Neural cell (in vitro differentiated cells): ENCODE results near the gene FAM111B. TPM values are rescaled to one million over a fixed set of nuclear protein-coding genes. Genes with fewer than 3 reads are reported as not detected.
"Not testable (repeated sequence)": the region's sequence is repeated elsewhere in the genome, so short reads cannot be mapped to it uniquely, and the experiment has no call there.

Experiments
- H2AFZ ChIP-seq: fragments of 200-600, 300-800 bp; sonication (generic), shearing (Covaris generic); 2 replicates; pipeline ENCODE4 v1.6.0; 2014; ENCODE audit warnings: low read depth, mild to moderate bottlenecking, antibody characterized with exemption, low read length, moderate library complexity
- H3F3A ChIP-seq: fragments of 200-600 bp; shearing (Covaris generic); 2 replicates; pipeline ENCODE4 v1.6.1; 2016; ENCODE audit warnings: mild to moderate bottlenecking, moderate library complexity, mixed read lengths, antibody characterized with exemption, low read length; ENCODE audit not compliant: insufficient read depth, poor library complexity, severe bottlenecking
- H3K27ac ChIP-seq: fragments of 200-600, 300-800 bp; sonication (generic), shearing (Covaris generic); 2 replicates; pipeline ENCODE4 v1.5.1; 2014; ENCODE audit warnings: mild to moderate bottlenecking, low read length, moderate library complexity
- H3K27me3 ChIP-seq: fragments of 300-800, 200-600 bp; sonication (generic), shearing (Covaris generic); 2 replicates; pipeline ENCODE4 v1.6.0; 2014; ENCODE audit warnings: mild to moderate bottlenecking, low read depth, low read length, moderate library complexity; ENCODE audit not compliant: insufficient read depth
- H3K36me3 ChIP-seq: fragments of 300-800, 200-600 bp; sonication (generic), shearing (Covaris generic); 2 replicates; pipeline ENCODE4 v1.5.1; 2014; ENCODE audit warnings: mild to moderate bottlenecking, antibody characterized with exemption, low read length, moderate library complexity; ENCODE audit not compliant: insufficient read depth
- H3K4me2 ChIP-seq: fragments of 300-800, 200-600 bp; sonication (generic), shearing (Covaris generic); 2 replicates; pipeline ENCODE4 v1.6.0; 2014; ENCODE audit warnings: mild to moderate bottlenecking, low read length
- H3K4me3 ChIP-seq: fragments of 300-800, 200-600 bp; sonication (generic), shearing (Covaris generic); 2 replicates; pipeline ENCODE4 v1.5.1; 2014; ENCODE audit warnings: mild to moderate bottlenecking, low read length, moderate library complexity
- H3K79me2 ChIP-seq: fragments of 200-600 bp; shearing (Covaris generic); replicated peaks from 2 replicates; pipeline ENCODE4 v1.6.0; 2014; ENCODE audit warnings: mild to moderate bottlenecking, low read length, moderate library complexity; ENCODE audit not compliant: insufficient read depth
- H3K9ac ChIP-seq: fragments of 300-800, 200-600 bp; sonication (generic), shearing (Covaris generic); 2 replicates; pipeline ENCODE4 v1.6.1; 2016; ENCODE audit warnings: mild to moderate bottlenecking, low read length, mixed read lengths
- H3K9me2 ChIP-seq: fragments of 200-600 bp; shearing (Covaris generic); 2 replicates; pipeline ENCODE4 v1.6.1; 2016; ENCODE audit warnings: mild to moderate bottlenecking, low read length, mixed read lengths; ENCODE audit not compliant: insufficient read depth
- H3K9me3 ChIP-seq: fragments of 200-600, 300-800 bp; sonication (generic), shearing (Covaris generic); 2 replicates; pipeline ENCODE4 v1.6.1; 2016; ENCODE audit warnings: mild to moderate bottlenecking, mixed run types, low read length, moderate library complexity, mixed read lengths
- H4K20me1 ChIP-seq: fragments of 200-600 bp; shearing (Covaris generic); 2 replicates; pipeline ENCODE4 v1.6.1; 2016; ENCODE audit warnings: mild to moderate bottlenecking, mixed run types; ENCODE audit not compliant: insufficient read depth
- EP300 ChIP-seq: fragments of 450-650 bp; conservative IDR thresholded peaks from 2 replicates; pipeline ENCODE4 v1.6.1; 2014; ENCODE audit warnings: antibody characterized with exemption, mild to moderate bottlenecking, moderate library complexity; ENCODE audit not compliant: poor library complexity, severe bottlenecking
- EZH2 ChIP-seq: fragments of 200-600, 300-800 bp; shearing (Covaris generic), sonication (generic); IDR thresholded peaks from 2 replicates; pipeline ENCODE4 v1.6.1; 2014; ENCODE audit warnings: antibody characterized with exemption, low read length, borderline replicate concordance, mild to moderate bottlenecking; ENCODE audit not compliant: insufficient read depth, poor library complexity, severe bottlenecking
- MXI1 ChIP-seq: fragments of 450-650 bp; conservative IDR thresholded peaks from 2 replicates; pipeline ENCODE4 v1.6.1; 2014; ENCODE audit warnings: antibody characterized with exemption, mild to moderate bottlenecking; ENCODE audit not compliant: poor library complexity, severe bottlenecking
- POLR2AphosphoS5 ChIP-seq: IDR thresholded peaks from 2 replicates; pipeline ENCODE4 v1.6.1; 2012
- RAD21 ChIP-seq: fragments of 450-650 bp; conservative IDR thresholded peaks from 2 replicates; pipeline ENCODE4 v1.6.1; 2014; ENCODE audit warnings: antibody characterized with exemption, mild to moderate bottlenecking, moderate library complexity
- SMC3 ChIP-seq: fragments of 450-650 bp; conservative IDR thresholded peaks from 2 replicates; pipeline ENCODE4 v1.6.1; 2014; ENCODE audit warnings: antibody characterized with exemption, mild to moderate bottlenecking, moderate library complexity; ENCODE audit not compliant: poor library complexity
- TAF1 ChIP-seq: IDR thresholded peaks from 2 replicates; pipeline ENCODE4 v1.6.1; 2012; ENCODE audit warnings: low read depth
- polyA plus RNA-seq: library from polyadenylated mRNA; depleted of rRNA; stranded (reverse); fragments of >200 nt; gene quantifications from 2 replicates; pipeline ENCODE4 v1.2.3, GENCODE V29; 2014
- TF ChIP-seq, protein P1 (sequence below): fragments of 450-650 bp; IDR thresholded peaks from 2 replicates; pipeline ENCODE4 v1.5.1; 2014; ENCODE audit warnings: antibody characterized with exemption, mild to moderate bottlenecking, moderate library complexity; ENCODE audit not compliant: poor library complexity, severe bottlenecking
- TF ChIP-seq, protein P2 (sequence below): IDR thresholded peaks from 2 replicates; pipeline ENCODE4 v1.6.1; 2012; ENCODE audit warnings: borderline replicate concordance

Gene FAM111B
- polyA plus RNA-seq, 1 donor from 2014 or later: 1.2 TPM

DNA sequence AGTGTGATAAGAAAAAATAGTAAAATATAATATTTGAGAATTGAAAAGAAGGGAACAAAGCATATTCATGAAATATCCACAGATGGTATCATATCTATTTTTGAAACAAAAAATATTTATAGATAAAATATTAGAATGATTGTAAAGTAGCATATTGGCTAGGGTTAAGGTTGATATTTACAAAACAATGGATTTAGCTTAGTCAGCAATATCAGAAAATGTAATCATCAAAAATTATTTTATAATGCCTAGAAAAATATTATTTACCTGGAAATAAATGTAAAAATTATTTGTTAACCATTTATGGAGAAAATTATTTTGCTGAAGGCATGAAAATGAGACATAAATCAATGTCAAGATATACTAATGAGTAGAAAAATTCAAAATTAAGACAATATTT lies 12.8 kb downstream of the FAM111B start:
- peaks cover 7% of the 10 kb centered on the region for H3K9me3 ChIP-seq
- no peak overlapping the region for H3K4me3 ChIP-seq
- H3K36me3 ChIP-seq: no peaks in the 10 kb centered on the region
- H2AFZ ChIP-seq: no peak overlapping the region
- no peaks in the 10 kb centered on the region for H3K9me2 ChIP-seq
- no peak overlapping the region for H3K27ac ChIP-seq
- no peaks in the 10 kb centered on the region for H3K79me2 ChIP-seq
- H3K4me2 ChIP-seq: no peak overlapping the region
- H3F3A ChIP-seq: no peaks in the 10 kb centered on the region
- H3K27me3 ChIP-seq: no peaks in the 10 kb centered on the region
- no peak overlapping the region for H3K9ac ChIP-seq
- no peaks in the 10 kb centered on the region for H4K20me1 ChIP-seq
- TF ChIP-seq MXI1 (no peak), RAD21 (no peak), POLR2AphosphoS5 (no peak), EP300 (no peak), TAF1 (no peak), SMC3 (no peak), EZH2 (no peak)
- TF ChIP-seq, protein P1, sequence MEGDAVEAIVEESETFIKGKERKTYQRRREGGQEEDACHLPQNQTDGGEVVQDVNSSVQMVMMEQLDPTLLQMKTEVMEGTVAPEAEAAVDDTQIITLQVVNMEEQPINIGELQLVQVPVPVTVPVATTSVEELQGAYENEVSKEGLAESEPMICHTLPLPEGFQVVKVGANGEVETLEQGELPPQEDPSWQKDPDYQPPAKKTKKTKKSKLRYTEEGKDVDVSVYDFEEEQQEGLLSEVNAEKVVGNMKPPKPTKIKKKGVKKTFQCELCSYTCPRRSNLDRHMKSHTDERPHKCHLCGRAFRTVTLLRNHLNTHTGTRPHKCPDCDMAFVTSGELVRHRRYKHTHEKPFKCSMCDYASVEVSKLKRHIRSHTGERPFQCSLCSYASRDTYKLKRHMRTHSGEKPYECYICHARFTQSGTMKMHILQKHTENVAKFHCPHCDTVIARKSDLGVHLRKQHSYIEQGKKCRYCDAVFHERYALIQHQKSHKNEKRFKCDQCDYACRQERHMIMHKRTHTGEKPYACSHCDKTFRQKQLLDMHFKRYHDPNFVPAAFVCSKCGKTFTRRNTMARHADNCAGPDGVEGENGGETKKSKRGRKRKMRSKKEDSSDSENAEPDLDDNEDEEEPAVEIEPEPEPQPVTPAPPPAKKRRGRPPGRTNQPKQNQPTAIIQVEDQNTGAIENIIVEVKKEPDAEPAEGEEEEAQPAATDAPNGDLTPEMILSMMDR: no peak
- TF ChIP-seq, protein P2, sequence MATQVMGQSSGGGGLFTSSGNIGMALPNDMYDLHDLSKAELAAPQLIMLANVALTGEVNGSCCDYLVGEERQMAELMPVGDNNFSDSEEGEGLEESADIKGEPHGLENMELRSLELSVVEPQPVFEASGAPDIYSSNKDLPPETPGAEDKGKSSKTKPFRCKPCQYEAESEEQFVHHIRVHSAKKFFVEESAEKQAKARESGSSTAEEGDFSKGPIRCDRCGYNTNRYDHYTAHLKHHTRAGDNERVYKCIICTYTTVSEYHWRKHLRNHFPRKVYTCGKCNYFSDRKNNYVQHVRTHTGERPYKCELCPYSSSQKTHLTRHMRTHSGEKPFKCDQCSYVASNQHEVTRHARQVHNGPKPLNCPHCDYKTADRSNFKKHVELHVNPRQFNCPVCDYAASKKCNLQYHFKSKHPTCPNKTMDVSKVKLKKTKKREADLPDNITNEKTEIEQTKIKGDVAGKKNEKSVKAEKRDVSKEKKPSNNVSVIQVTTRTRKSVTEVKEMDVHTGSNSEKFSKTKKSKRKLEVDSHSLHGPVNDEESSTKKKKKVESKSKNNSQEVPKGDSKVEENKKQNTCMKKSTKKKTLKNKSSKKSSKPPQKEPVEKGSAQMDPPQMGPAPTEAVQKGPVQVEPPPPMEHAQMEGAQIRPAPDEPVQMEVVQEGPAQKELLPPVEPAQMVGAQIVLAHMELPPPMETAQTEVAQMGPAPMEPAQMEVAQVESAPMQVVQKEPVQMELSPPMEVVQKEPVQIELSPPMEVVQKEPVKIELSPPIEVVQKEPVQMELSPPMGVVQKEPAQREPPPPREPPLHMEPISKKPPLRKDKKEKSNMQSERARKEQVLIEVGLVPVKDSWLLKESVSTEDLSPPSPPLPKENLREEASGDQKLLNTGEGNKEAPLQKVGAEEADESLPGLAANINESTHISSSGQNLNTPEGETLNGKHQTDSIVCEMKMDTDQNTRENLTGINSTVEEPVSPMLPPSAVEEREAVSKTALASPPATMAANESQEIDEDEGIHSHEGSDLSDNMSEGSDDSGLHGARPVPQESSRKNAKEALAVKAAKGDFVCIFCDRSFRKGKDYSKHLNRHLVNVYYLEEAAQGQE: no peak

DNA sequence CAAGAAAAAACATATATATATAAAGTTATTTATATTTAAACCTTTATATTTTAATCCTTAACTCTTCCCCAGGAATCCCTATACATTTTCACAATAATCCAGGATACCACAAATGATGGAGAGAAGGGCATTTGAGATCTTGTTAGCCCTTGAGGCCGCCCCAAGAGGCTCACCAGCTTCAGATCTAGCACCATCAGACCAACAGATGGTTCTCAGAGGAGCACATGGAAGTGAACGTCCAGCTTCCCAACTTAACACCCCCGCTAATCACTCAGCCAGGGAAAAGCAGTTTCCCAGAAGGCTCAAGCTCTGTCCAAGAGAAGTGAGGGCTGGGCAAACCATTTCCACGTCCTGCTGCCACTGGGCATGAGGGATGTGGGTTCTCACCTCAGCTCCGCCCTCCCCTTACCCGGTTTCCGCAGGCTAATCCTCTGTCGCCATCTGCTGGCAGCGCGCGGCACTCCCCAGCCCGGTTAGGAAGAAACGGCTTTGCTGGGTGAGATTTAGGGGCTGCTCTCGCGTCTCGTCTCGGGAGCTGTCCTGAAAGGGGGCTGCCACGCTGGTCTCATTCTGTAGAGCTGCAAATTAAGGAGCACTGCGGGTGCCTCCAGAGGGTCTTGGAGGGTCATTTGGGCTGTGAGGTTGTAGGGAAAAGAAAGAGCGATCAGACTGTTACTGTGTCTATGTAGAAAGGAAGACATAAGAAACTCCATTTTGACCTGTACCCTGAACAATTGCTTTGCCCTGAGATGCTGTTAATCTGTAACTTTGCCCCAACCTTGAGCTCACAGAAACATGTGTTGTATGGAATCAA lies 28.8 kb downstream of the FAM111B start:
- TF ChIP-seq EZH2 (no peak), EP300 (no peak), POLR2AphosphoS5 (no peak), TAF1 (no peak), MXI1 (peak; percentile 13), RAD21 (peak; percentile 89), SMC3 (peak; percentile 83)
- TF ChIP-seq, protein P2: no peak
- TF ChIP-seq, protein P1: peak; percentile 94
- Histone ChIP-seq H3K27me3 (no peaks in the 10 kb centered on the region), H3K9me3 (no peaks in the 10 kb centered on the region), H3K9me2 (no peaks in the 10 kb centered on the region), H3K4me3 (no peak overlapping the region), H2AFZ (no peak overlapping the region), H3K4me2 (no peak overlapping the region), H3F3A (no peaks in the 10 kb centered on the region), H3K36me3 (no peaks in the 10 kb centered on the region), H3K27ac (no peak overlapping the region), H4K20me1 (no peaks in the 10 kb centered on the region), H3K79me2 (no peaks in the 10 kb centered on the region), H3K9ac (no peak overlapping the region)

DNA sequence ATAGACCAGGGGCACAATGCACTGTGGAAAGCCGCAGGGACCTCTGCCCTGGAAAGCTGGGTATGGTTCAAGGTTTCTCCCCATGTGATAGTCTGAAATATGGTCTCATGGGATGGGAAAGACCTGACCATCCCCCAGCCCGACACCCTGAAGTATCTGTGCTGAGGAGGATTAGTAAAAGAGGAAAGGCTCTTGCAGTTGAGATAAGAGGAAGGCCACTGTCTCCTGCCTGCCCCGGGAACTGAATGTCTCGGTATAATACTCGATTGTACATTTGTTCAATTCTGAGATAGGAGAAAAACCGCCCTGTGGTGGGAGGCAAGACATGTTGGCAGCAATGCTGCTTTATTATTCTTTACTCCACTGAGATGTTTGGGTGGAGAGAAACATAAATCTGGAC lies 29.5 kb downstream of the FAM111B start:
- H3K79me2 ChIP-seq, H3K9ac ChIP-seq, H3F3A ChIP-seq, H3K27me3 ChIP-seq, H4K20me1 ChIP-seq, H3K36me3 ChIP-seq, H3K4me3 ChIP-seq, H3K4me2 ChIP-seq, H2AFZ ChIP-seq, H3K9me3 ChIP-seq, H3K9me2 ChIP-seq, H3K27ac ChIP-seq: not testable (repeated sequence)
